HG03571 (cell line): ENCODE results near the gene RNF111.

ENCODE experiments used
- ATAC-seq: cut with Tn5 transposase; IDR thresholded peaks from one replicate; pipeline ENCODE4 v1.9.1; 2021; ENCODE audit not compliant: unreplicated experiment

The RNF111 gene

GRCh38 chr15:58987491-58988005 is at the start of gene RNF111:
Gene RNF111, plus strand, starts transcription at chr15:58987663. Its CDS starts 43,160 bp downstream, at chr15:59030823.
- ATAC-seq = peak; percentile 70

- ATAC-seq = no peak
These were observed 40.3 kb upstream of the RNF111 start for GRCh38 chr15:58947179-58947578.

DNA sequence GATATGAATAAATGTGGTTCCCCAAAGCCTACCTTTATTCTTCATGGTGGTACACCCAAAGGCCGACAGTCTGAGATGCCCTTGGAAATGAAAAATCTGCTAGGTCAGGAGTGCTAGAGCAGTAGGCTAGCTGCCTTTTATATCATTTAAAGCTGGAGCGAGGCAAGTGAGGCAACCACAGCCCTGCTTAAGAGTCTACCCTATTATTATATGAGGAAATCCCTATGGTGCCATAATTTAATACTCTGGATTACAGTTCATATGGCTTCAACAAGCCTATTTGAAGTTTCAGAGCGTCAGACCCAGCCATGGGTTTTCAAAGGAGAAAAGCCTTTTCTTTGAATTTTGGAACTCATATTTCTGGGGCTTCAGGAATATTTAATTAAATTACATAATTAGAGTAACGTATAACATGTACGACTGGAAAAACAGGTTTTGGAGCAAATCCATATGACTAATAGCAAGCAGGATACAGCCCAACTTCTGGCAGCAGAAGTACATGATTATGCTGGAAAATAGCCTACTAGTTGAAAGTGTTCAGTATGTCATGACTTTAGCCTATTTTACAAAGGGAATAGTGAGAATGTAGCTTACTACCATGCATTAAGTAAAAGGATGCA is 36.0 kb upstream of the RNF111 start:
- ATAC-seq = no peak

DNA sequence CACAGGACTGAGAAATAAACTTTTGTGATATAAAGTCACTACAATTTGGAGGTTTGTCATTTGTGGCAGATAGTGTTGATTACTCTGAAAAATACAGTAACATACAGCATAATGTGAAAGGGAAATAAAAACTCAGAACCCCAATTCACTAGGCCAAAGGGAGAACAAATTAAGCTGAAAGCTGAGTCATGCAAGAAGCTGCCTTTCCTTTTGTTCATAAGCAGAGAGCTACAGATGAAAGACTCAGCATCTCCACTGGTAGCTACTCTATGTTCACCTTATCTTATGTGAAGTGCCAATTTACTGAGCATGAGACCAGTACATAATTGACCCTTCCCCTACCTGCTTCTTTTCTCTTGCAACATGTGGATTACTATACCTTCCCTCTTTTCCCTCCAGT is 34.7 kb upstream of the RNF111 start:
- ATAC-seq = no peak

- ATAC-seq = no peak
These were observed 30.1 kb upstream of the RNF111 start for GRCh38 chr15:58957101-58957973.

DNA sequence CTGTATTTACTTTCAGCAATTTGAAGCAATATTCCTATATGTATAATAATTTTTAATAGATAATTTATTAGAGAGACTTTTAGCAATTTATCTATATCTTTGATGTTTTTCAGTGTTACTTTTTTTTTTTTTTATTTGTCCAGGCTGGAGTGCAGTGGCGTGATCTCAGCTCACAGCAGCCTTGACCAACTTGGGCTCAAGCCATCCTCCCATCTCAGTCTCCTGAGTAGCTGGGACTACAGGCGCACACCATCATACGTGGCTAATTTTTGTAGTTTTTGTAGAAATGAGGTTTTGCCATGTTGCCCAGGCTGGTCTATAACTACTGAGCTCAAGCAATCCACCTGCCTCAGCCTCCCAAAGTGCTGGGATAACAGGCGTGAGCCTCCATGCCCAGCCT is 28.7 kb upstream of the RNF111 start:
- no peak for ATAC-seq

GRCh38 chr15:58962136-58962535 is 25.3 kb upstream of the RNF111 start:
- no peak for ATAC-seq

DNA sequence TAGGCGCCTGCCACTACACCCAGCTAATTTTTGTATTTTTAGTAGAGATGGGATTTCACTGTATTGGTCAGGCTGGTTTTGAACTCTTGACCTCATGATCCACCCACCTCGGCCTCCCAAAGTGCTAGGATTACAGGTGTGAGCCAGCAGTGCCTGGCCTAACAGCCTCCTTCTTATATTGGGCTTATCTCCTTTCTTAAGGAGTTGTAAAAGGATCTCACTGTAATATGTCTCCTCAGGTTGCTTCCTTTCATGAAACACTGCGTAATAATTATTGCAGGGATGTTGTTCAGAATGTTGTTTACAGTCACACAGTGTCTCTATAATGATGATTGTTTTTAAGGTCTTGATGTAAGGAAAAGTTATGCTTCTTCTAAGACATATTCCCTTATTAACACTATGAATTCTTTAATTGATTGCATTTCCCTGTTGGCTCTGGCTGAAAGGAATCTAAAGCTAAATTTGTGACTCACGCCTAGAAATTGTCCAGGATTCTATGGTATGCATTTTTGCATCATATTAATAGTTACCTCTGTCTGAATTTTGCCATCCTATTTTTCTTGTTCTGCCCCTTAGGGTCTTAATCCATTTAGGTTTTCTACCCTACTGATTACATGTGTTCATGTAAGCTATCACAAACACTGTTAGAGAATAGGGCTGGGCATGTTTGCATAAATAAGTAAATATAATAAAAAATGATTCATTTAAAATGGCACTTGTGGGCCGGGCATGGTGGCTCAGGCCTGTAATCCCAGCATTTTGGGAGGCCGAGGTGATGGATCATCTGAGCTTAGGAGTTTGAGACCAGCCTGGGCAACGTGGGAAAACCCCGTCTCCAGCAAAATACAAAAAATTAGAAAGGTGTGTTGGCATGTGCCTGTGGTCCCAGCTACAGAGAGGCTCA is 24.5 kb upstream of the RNF111 start:
- no peak for ATAC-seq

- ATAC-seq = no peak
These were observed 20.8 kb upstream of the RNF111 start for GRCh38 chr15:58966698-58967097.

DNA sequence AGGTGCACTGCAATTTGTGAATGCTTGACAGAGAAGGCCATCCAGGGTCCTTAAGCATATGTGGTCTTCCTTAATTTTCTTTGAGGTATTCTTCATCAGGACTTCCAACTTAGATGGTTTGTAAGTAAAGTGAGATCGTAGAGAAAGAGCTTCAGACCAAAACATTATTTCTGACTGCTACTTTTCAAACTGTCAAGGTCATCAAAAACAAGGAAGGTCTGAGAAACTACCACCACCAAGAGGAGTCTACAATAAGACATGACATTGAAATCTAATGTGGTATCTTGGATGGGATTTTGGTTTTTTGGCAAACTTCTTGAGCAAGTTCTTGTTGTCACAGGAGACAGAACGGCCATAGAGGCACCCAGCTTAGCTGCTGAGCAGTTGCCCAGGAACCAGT is 20.0 kb upstream of the RNF111 start:
- ATAC-seq = no peak

DNA sequence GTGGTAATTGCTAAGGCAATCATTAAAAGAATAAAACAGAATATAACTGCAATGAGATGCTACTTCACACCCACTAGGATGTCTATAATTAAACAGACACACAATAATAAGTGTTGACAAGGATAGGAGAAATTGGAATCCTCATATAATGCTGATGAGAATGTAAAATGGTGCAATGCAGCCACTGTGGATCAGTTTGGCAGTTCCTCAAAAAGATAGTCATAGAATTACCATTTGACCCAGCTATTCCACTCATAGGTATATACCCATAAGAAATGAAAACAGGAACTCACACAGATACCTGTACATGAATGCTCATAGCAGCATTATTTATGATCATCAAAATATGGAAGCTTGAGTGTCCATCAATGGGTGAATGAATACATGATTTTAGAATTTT is 9.6 kb upstream of the RNF111 start:
- no peak for ATAC-seq

- no peak for ATAC-seq
These were observed 7.0 kb upstream of the RNF111 start for GRCh38 chr15:58980351-58980939.

GRCh38 chr15:58981808-58982475 is 5.5 kb upstream of the RNF111 start:
- ATAC-seq = no peak

DNA sequence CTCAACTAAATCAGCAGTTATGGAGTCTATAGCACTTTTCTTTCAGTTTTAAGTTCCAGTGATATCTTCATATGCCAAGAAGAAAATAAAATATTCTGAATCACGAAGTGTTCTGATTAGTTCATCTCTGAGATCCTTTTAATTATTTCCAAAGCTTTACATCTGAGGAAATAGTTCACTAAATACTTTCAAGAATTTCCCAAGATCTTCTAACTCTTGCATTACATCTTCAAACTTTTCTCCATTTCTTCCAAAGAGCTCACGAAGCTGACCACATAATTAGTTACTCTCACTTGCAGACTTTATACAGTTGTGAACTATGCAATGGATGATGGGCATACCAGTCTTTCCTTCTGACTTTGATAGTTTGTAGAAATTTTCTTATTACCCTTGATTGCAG is 4.2 kb upstream of the RNF111 start:
- no peak for ATAC-seq

DNA sequence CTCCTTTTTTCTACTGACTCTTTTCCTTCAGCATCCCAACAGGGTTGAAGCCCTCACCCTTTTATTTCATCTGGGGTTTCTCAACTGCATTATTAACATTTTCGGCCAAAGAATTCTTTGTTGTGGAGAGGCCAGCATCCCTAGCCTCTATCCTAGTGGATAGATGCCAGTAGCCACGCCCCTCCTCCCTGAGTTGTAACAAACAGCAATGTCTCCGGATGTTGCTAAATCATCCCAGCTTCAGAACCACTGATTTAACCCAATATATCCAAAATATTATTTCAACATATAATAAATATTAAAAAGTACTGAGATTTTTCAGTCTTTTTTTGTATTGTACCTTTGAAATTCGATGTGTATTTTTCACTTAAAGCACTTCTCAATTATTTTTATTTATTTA is 2.0 kb upstream of the RNF111 start:
- no peak for ATAC-seq

DNA sequence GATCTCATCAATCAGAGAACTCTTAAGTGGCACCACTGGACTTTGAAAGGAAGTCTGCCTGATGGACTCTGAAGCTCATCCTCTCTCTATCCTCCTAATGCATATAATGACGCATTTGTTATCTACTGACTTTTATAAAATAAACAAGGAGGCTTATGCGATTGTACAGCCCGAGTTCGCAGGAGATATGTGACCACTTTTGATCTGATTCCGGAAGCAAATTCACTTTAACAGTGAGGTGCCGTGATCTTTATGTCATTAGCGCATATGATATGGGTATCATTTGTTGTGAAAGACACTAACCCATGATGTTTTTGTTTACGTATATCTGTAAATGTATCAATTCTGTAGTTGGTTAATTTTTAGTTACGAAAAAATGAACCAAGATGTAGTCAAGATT is 427 bp upstream of the RNF111 start:
- ATAC-seq = no peak

DNA sequence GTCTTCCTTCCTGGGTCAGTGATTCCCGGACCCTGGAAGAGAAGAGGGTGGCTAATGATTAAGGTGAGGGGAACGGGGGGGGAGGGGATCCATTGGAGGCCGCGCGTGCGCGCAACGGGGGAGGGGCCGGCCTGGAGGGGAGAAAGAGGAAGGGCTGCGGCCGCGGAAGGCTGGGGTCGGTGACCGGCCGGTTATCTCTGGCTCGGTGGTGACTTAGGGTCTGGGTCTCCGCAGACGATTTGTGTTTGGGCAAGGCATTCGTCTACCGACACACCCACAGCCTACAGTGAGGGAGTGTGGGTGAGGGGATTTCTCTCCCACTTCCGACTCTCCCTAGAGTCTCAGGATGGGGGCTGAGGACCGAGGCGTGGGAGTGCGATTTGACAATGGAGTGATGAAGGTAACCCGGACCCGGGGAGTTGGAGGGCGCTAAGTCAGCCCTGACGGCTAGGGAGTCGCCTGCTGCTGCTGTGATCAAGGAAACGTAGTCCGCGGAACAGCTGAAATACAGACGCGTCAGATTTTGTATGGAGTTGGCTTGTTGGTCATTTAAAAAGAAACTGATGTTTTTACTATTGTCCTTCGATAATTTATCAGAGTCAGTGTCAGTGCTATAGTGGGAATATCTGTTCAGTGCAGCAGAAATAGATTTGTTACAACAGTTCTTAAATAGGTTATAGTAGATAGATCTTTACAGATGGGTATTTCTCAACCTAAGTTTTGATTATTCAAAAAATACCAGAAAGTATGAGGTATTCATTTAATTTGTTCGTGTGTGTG is 733 bp downstream of the RNF111 start:
- peak; percentile 40 for ATAC-seq

- no peak for ATAC-seq
These were observed 4.7 kb downstream of the RNF111 start for GRCh38 chr15:58992181-58992580.

GRCh38 chr15:58994906-58995453 is 7.5 kb downstream of the RNF111 start:
- ATAC-seq = no peak
